Mesenteric fat pad (tissue), 1 donor: ENCODE results near the gene HIF1AN. TPM values are rescaled to one million over a fixed set of nuclear protein-coding genes. Genes with fewer than 3 reads are reported as not detected.
A peak's percentile ranks its signal among the peaks of the same experiment; 100 is the strongest.

Experiments used
- DNase-seq: peaks from one replicate; pipeline ENCODE4 v3.0.0-alpha.2; 2020; ENCODE audit warnings: low spot score
- long read RNA-seq: library from polyadenylated mRNA; unstranded; transcript quantifications from one replicate; pipeline ENCODE4 v2.0.0, GENCODE V29; 2020
- total RNA-seq: library from RNA; stranded (reverse); fragmentation: NEBNext Ultra II Directional; extraction: Animal tissue kit (Norgen Biotek cat#: 25700); gene quantifications from one replicate; pipeline ENCODE4 v1.2.1, GENCODE V29; 2021
- donor health status: DM: yes; HTN: yes; CAD: no.

The HIF1AN gene
- total RNA-seq: 29.2 TPM
- long read RNA-seq, full-length matches to known transcripts: 79 of 90 reads
- long read RNA-seq, partial matches to known transcripts: 7 of 90 reads
- long read RNA-seq, other reads (novel, unspliced or antisense): 4 of 90 reads

DNA sequence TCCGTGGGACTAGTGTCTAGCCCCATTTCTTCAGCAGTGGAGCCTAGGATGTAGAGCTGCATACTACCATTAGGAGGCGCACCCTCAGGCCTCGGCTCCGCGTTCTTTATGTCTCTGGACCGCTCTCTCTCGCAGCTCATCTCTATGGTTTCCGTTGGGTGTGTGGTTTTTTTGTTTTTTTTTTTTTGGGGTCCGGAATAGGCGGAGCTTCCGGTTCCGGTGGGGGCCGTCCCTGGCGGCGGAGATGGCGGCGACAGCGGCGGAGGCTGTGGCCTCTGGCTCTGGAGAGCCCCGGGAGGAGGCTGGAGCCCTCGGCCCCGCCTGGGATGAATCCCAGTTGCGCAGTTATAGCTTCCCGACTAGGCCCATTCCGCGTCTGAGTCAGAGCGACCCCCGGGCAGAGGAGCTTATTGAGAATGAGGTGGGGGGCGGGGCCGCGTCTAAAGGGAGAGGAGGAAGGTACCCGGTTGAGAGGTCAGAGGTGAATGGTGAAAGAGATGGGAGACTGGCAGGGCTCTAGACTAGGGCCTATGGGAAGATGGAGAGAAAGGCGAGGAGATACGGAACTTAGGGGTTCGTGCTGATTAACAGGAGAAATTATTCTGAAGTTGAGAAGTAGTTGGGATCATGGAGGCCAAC, at the start of gene HIF1AN:
HIF1AN (plus strand) TSS at position 229 of the 639 bp plus-strand sequence; CDS start at position 245, 16 bp downstream.
- DNase-seq: peak; percentile 93

GRCh38 chr10:100487529-100487928, 48.2 kb upstream of the HIF1AN start:
- DNase-seq: no peak

- no peak for DNase-seq
These were observed 46.3 kb upstream of the HIF1AN start for GRCh38 chr10:100489396-100489795.

DNA sequence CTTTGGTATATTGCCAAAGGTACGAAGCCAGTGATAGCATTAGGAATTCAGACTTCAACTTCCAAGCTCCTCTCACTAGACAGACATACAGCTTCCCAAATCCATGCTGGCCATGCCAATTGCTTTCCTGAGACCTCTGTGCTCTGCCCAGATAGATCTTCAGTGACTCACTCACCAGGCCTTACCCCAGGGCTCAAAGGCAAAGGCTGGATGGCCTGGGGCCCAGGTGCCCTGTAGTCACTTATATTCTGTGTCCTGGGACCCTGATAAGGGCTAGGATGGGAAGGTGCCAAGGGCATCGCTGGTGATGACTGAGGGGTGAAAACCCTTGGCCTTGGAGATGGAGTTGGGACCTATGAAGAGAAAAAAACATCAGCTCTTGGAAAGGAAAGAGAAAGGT, 45.2 kb upstream of the HIF1AN start:
- DNase-seq: no peak

DNA sequence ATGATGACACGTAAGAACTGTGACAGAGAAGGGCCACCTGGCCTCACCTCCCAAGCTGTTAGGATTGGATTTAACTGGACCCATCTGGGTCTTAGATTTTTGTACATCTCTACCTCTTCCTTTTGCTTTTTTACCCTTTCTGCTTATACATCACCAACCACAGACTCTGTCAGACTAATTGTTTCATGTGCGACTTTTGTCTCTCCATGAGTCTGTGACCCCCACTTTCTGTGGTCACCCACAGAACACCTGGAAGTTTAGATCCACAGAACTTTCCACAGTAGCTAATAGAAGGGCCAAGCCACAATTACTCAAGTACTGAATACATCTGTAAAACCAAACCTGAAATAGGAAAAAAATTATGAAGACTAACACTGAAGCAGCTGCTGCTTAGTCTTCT, 39.2 kb upstream of the HIF1AN start:
- DNase-seq: no peak

DNA sequence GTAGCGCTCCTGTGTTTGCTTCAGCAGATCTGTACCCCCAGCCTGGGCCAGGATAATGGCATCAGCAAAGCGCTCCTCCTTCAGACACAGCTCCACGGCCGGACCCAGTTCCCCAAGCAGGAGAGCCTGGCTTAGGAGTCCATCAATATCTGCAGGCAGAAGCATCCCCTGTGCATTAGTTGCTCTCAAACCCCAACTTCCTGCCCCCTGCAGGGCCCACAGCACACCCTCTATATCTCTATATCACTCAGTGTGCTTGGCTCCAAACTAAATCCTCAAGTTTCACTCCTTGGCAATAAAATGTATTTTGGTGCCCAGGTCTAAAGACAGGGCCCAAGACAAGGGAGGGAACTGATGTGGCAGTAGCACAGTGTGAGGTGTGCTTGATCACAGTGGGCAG, 37.7 kb upstream of the HIF1AN start:
- no peak for DNase-seq

GRCh38 chr10:100501423-100501822, 34.3 kb upstream of the HIF1AN start:
- no peak for DNase-seq

GRCh38 chr10:100502926-100503494, 32.7 kb upstream of the HIF1AN start:
- no peak for DNase-seq

DNA sequence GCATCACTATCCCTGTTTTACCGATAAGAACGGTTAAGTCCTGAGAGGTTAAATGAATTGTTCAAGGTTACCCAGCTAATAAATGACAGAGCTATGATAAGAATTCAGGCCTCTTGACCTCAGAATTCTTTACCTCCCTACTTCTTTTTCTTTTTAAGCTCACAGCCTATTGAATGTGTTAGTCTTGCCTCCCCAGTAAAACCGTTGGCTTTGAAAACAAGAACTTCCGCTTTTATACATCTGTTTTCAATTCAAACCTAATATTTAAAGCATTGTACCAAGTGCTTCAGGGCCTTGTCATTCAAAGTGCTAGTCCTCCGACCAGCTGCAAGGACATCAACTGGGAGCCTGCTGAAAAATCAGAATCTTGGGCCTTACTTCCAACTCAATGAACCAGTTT, 31.6 kb upstream of the HIF1AN start:
- no peak for DNase-seq

- no peak for DNase-seq
These were observed 30.6 kb upstream of the HIF1AN start for GRCh38 chr10:100505164-100505563.

- DNase-seq: no peak
These were observed 29.0 kb upstream of the HIF1AN start for GRCh38 chr10:100506596-100507356.

DNA sequence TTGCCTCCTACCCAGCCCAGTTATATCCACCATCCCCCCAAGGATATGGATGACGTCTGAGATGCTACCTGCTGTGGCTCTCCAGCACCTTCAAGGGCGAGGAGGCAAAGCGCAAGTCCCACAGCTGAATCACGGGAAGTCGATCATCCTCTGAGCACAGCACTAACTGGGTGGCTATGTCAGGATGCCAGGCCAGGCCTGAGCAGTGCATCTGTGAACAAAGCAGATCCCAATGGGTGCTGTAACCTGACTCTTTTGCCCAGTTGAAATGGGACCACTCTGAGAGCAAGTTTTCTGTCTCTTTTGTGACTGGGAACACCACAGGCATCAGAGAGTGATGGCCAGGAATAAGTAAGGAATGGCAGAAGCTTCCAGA, 28.4 kb upstream of the HIF1AN start:
- DNase-seq: no peak

DNA sequence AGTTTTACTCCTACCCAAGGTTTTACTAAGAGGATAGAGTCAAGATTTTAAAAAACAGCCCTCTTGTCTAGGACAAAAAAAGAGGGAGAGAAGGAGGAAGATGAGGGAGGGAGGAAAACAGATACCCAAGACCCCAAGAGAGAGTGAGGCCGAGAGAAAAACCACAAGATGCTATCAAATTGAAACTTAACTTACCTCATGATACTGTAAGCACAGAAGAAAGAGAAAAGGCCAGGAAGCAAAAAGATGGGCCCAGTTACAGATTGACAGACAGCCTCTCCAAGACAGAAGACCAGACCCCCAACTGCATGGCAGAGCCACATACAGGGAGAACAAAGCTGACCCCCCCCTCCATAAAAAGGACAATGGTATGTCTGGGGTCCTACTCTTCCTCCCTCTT, 27.5 kb upstream of the HIF1AN start:
- no peak for DNase-seq

DNA sequence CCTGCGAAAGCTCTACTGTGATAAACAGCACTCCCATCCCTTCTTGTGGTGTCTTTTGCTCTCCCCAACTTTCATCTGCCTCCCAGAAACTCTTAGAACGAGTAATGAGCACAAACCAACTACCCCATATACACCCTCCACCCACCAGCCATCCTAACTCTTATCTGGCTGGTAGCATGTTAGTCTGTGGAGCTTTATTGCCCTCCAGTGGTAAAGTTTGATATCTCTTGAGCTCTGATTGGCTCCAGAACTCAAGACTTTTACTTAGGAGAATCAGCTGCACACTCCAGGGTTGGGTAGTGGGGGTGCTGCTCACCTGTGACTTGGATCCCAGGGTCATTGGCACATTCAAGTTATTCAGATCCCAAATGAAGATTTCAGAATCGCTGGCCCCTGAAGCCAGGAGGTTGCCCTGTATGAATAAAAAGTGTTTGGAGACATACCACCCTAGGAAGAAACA, 27.0 kb upstream of the HIF1AN start:
- no peak for DNase-seq

GRCh38 chr10:100509241-100509840, 26.4 kb upstream of the HIF1AN start:
- DNase-seq: no peak

DNA sequence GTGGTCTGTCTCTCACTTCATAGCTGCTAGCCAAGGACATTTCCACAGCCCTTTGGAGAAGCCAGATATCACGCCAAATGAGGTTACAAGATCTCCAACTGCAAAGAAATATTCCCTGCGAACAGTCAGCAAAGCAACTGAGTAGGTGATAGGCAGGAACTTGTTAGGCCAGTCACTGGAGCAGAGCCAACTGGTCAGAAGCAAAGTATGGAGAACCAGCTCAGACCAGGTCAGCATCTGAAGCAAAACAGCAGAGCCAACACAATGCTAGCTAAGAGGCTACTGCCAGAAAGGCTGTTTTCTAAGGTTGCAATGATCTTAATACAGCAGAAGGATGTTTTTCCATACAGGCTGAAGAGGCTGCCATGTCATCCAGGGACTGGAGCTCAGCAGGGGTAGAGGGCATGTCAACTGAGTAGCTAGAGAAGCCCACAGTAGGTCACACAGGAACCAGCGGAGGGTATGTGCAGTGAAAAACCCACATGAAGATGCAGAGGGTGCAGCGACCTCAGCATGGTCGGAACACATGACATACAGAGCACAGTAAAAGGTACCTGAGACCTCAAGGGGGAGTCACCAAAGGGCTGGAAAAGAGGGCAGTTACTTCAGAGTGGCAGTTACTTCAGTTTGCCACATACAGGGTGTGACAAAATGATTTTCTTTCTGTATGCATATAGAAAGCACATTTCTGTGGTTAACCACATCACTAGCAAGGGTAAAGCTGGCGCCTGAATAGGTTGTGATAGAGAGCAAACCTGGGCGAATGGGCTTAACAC, 25.0 kb upstream of the HIF1AN start:
- no peak for DNase-seq

- DNase-seq: no peak
These were observed 20.1 kb upstream of the HIF1AN start for GRCh38 chr10:100515612-100516011.

DNA sequence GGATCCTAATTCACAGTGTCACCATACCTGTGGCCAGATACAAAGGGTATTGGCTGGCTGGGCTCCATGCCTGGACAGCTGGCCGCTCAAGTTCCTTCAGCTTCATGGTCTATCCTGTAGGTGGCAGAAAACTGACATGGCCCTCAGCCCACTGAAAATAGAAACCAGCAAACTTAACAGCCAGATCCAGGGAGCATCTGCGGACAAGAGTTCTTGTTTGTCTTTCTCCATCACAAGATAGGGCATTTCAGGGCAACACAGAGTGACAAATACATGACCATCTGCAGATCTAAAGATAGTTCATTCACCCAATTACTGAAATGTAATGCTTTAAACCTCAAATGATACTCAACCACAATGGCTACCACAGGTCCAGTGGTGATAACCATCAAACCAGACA, 18.9 kb upstream of the HIF1AN start:
- no peak for DNase-seq

GRCh38 chr10:100518761-100519241, 16.9 kb upstream of the HIF1AN start:
- DNase-seq: no peak

DNA sequence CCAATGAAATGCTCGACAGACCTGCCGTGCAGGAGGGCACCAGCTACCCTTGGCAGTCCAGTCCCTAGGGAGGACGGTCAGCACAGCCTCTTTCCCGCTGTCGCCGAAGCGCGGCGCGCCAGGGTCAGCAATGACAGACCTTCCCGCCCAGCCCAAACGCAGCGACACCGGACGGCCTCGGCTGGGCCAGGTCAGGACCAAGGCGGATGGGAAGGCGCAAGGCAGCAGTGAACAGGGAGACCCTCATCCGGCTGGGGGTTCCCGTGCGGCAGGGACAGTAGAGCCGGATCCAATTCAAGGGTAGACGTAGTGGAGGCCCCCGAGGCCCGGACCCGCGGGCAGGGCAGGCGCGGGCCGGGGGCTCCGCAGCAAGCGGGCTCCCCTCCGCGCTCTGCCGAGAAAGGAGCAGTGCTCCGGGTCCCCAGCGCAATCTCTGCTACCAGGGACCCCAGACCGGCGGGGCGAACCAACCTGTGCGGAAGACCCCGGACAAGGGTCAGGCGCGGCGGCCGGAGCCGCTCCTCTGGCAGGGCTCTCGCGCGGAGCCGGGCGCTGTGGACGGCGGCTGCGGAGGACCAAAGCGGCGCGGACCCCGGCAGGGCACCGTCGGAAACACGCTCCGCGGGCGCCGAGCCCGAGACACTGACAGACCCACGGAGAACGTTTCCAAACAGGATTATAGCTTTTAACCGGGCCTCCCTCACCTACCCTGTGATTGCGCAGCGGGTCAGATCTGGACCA, 16.3 kb upstream of the HIF1AN start, which contains the start of gene SEC31B:
SEC31B (minus strand) TSS at position 551 of the 741 bp plus-strand sequence. CDS start 2,909 bp downstream, outside the sequence.
- no peak for DNase-seq
